ENCODE results near the gene INAVA.

INAVA gene

DNA sequence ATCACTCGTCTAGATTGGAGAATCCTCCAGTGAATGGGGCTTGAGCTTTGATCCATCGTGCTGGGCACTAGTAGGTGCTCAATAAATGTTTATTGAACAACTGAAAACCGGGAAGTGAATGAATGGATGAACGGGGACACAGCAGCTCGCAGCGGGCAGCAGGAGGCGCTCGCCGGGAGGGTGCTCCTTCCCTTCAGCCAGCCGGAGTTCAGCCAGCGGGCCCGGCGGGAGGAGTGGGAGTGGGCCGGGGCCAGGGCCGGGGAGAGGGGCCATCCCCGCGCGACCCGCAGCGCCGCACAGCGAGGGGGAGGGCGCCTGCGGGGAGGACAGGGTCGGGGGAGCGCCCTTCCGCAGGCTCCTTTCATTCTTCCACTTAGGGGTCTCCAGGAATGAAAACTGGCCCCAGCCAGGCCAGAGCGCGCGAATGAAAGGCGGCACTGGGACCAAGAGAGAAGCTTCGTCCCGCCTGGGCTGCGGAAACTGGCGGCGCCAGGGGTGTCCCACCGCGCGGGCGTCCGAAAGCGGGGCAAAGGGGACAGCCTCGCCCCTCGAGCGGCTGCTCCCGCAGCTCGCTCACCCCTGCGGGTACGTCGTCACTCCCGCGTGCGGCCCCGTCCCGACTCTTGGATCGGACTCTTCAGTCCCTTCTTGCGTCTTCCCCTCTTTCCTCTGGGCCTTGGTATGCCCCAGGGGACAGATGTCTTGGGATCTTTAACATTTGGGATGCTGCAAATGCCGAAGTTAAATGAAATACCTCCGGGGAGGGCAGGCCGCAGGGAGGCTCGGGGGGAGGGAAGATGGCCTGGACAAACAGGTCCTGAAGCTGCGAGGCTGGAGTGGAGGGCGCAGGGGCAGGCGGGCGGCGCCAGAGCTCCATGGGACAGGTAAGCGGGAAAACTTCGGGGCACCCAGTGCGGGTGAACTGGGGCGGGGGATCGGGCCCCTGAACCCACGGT is 3.6 kb upstream of the INAVA start:
- no peaks in the 10 kb centered on the region for H3K36me3 ChIP-seq (ENCODE audit: control insufficient read depth, insufficient read depth, low read length)
- TF ChIP-seq, protein P1, sequence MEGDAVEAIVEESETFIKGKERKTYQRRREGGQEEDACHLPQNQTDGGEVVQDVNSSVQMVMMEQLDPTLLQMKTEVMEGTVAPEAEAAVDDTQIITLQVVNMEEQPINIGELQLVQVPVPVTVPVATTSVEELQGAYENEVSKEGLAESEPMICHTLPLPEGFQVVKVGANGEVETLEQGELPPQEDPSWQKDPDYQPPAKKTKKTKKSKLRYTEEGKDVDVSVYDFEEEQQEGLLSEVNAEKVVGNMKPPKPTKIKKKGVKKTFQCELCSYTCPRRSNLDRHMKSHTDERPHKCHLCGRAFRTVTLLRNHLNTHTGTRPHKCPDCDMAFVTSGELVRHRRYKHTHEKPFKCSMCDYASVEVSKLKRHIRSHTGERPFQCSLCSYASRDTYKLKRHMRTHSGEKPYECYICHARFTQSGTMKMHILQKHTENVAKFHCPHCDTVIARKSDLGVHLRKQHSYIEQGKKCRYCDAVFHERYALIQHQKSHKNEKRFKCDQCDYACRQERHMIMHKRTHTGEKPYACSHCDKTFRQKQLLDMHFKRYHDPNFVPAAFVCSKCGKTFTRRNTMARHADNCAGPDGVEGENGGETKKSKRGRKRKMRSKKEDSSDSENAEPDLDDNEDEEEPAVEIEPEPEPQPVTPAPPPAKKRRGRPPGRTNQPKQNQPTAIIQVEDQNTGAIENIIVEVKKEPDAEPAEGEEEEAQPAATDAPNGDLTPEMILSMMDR (IDR thresholded peaks at IDR 0.05; ENCODE audit: insufficient read depth, low read length, poor library complexity, severe bottlenecking) = peak; percentile 75
- peak; percentile 74 for DNase-seq (ENCODE audit: extremely low read depth, insufficient read length)
- peak overlapping the region; percentile 64 for H3K4me3 ChIP-seq (replicated peaks; ENCODE audit: low read depth, low read length)
- H3K27me3 ChIP-seq (replicated peaks; ENCODE audit: control insufficient read depth, insufficient read depth, low read length) = no peaks in the 10 kb centered on the region

DNA sequence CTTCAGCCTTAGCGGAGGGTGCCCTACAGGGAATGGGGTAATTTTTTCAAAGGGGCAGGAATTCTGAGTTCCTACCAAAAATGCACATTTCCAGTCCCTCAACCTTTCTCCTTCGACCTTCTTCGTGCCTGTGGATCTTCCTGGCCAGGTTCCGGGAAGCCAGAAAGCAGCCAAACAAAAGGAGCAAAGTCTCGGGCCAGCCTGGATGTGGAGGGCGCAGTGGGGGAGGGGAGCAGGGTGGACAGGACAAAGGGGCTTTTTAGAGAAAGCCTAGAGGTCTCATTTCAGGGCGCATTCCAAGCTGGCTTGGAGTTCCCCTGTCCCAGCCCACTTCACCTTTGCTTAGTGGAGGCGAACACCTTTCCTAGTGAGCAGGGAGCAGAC is 2.9 kb upstream of the INAVA start:
- DNase-seq (ENCODE audit: extremely low read depth, insufficient read length) = no peak
- no peaks in the 10 kb centered on the region for H3K36me3 ChIP-seq (ENCODE audit: control insufficient read depth, insufficient read depth, low read length)
- TF ChIP-seq, protein P1 (IDR thresholded peaks at IDR 0.05; ENCODE audit: insufficient read depth, low read length, poor library complexity, severe bottlenecking) = no peak
- H3K27me3 ChIP-seq (replicated peaks; ENCODE audit: control insufficient read depth, insufficient read depth, low read length) = no peaks in the 10 kb centered on the region
- H3K4me3 ChIP-seq (replicated peaks; ENCODE audit: low read depth, low read length) = peak overlapping the region; percentile 64

DNA sequence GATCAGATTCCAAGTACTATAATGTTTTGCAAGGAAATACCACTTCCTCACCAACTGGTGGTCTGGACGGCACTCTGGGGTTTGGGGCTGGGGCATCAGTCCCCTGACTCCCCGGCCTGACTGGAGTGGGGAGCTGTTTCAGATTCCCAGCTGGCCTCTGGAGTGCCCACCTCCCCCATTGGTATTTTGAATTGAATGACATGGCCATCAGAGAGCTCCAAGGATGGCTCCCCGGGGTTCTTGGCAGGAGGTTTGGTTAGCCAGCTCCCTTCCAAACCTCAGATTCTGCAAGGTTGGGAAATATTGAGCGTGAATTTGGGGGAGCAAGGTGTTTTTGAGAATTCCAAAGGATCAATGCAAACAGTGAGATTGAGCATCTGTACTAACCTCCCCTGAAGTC is 2.2 kb upstream of the INAVA start:
- no peak overlapping the region for H3K4me3 ChIP-seq (replicated peaks; ENCODE audit: low read depth, low read length)
- H3K36me3 ChIP-seq (ENCODE audit: control insufficient read depth, insufficient read depth, low read length) = no peaks in the 10 kb centered on the region
- TF ChIP-seq, protein P1 (IDR thresholded peaks at IDR 0.05; ENCODE audit: insufficient read depth, low read length, poor library complexity, severe bottlenecking) = no peak
- H3K27me3 ChIP-seq (replicated peaks; ENCODE audit: control insufficient read depth, insufficient read depth, low read length) = no peaks in the 10 kb centered on the region
- no peak for DNase-seq (ENCODE audit: extremely low read depth, insufficient read length)

DNA sequence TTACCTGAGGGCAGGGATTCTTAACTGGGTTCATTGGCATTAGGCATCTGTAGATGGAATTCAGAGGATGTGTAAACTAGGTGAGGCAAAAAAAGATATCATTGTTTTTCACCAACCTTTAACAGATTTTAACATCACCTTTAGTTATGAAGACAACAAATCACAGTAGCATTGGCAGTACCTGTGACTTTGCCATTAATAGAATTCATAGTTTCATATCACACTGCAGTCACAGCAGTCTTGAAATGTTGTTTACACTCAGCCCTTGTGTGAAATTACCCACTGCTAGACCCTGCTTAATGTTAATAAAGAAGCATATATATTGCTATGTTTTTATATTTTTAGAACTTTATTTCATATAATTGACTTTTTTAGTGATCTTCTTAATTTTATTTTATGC is 1.7 kb upstream of the INAVA start:
- DNase-seq (ENCODE audit: extremely low read depth, insufficient read length) = no peak
- Histone ChIP-seq H3K36me3 (ENCODE audit: control insufficient read depth, insufficient read depth, low read length) (no peaks in the 10 kb centered on the region), H3K27me3 (replicated peaks; ENCODE audit: control insufficient read depth, insufficient read depth, low read length) (no peaks in the 10 kb centered on the region), H3K4me3 (replicated peaks; ENCODE audit: low read depth, low read length) (no peak overlapping the region)
- TF ChIP-seq, protein P1 (IDR thresholded peaks at IDR 0.05; ENCODE audit: insufficient read depth, low read length, poor library complexity, severe bottlenecking) = no peak

DNA sequence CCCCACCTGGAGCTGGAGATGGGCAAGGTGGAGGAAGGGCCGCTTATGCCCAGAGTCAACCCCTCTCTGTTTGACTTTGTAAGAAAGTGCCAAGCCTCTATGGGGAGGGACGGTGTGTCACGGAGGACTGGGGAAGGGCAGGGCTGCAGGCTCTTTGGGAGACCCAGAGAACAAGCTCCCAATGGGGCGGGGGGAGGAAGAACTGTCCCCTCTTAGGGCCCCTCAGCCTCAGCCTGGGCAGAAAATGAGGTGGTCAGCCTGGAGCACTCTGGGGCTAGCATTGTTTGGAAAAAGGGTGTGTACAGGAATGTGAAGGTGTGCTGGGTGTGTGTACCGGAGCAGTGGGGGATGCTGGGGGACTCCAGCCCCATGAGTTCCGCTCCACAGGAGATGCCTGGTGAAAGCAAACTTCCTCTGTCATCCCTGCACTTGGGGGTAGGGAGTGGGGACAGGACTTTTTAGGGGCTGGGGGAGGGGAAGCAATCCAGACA is 1.2 kb upstream of the INAVA start:
- no peaks in the 10 kb centered on the region for H3K27me3 ChIP-seq (replicated peaks; ENCODE audit: control insufficient read depth, insufficient read depth, low read length)
- no peak for DNase-seq (ENCODE audit: extremely low read depth, insufficient read length)
- no peaks in the 10 kb centered on the region for H3K36me3 ChIP-seq (ENCODE audit: control insufficient read depth, insufficient read depth, low read length)
- no peak overlapping the region for H3K4me3 ChIP-seq (replicated peaks; ENCODE audit: low read depth, low read length)
- TF ChIP-seq, protein P1 (IDR thresholded peaks at IDR 0.05; ENCODE audit: insufficient read depth, low read length, poor library complexity, severe bottlenecking) = no peak
